GM19328 (cell line): ENCODE measurements around the gene RASL10A.

ENCODE experiments used
- ATAC-seq: cut with Tn5 transposase; IDR thresholded peaks from one replicate; pipeline ENCODE4 v1.9.1; 2021; ENCODE audit warnings: mild to moderate bottlenecking, moderate library complexity; ENCODE audit not compliant: unreplicated experiment

Gene RASL10A

GRCh38 chr22:29339381-29340235 lies 24.1 kb upstream of the RASL10A start:
- ATAC-seq, result no peak

DNA sequence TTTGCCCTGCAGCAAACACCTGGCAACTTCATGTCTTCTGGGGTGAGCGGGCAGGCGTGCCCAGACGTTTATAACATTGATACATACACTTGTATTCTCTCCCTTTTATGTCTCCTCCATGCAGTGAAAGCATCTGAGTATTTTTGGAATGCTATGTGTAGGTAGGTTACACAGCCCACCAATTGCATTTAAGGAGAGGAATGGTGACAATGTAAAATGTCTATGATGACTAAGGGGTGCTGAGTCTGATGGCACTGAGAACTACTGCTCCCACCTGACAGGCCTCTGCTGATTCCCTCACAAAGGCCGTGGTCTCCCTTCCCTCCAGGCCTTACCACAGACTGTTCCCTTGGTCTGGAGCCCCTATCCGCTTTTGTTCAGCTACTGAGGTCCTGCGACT lies 22.9 kb upstream of the RASL10A start:
- no peak for ATAC-seq

DNA sequence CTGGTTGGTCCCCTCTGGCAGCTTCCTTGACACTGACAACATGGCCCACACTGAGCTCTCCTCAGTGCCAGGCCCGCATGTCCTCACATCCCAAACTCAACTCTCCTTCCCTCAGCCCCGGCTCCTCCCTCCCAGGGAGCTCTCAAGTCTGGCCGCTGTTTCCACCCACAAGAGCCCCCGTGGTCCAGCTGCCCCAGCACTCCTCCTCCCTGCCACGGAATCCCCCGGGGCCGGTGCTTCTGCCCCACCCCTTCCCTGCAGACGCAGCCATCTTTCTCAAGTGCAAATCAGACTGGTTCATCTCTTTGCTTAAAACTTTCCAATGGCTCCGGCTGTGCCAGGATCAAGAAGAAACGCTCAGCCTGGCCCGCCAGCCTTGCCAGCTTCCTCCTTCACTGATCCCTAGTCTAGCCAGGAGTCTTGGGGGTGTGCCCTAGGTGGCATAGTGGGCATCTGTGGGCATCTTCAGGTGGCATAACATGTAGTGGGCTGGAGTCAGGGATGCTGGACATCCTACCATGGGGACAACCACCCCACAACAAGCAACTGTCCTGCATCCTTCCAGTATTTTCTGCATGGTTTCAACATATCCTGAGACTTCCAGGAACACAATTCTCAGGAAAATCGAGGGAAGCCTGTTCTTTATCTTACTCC lies 22.3 kb upstream of the RASL10A start:
- no peak for ATAC-seq

DNA sequence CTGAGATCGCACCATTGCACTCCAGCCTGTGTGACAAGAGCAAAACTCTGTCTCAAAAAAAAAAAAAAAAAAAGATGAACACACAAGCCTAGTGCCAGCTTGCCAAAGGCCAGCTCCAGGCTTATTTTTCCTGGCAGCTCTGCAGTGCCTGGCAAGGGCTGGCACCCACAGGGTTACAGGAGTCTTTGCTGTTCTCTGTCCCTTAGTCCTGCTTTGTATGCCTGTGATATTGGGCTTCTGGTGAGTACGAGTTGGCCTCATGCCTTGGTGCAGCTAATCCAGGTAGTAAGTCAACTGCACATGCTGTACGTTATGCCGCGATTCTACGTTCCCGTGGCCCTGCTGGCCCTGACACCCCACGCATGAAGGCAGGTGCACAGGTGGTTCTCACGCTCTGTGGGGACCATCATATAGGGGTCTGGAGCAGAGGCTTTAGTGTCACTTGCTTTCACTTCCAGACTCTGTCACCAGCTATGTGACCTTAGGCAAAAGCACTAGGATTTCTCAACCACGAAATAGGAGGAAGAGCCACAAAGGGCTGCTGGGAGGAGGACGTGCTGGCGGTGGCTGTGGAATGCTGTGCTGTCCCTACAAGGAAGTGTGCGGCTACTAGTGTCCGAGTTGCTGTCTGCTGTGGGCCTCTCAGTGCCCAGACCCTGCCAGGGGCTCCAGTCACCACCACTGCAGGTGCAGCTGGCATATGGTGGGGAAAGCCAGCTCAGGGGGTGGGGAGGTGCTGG lies 21.4 kb upstream of the RASL10A start:
- no peak for ATAC-seq

DNA sequence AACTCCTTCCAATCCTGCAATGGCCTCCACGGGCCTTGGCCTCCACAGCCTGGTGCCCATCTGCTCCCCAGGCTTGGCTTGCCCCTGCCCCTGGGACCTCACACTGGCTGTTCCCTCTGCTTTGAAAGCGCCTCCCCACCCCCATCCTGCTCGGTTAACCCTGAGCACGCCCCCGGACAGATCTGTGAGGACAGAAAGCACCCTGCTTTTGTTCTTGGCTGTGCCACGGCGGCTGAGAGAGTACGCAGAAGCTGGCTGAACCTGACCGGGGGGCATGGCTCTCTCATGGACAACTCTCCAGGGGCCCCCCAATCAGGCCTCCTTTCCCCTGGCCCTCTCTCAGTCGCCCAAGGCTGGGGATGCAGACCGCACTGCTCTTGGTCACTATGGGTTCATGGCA lies 20.2 kb upstream of the RASL10A start:
- no peak for ATAC-seq

DNA sequence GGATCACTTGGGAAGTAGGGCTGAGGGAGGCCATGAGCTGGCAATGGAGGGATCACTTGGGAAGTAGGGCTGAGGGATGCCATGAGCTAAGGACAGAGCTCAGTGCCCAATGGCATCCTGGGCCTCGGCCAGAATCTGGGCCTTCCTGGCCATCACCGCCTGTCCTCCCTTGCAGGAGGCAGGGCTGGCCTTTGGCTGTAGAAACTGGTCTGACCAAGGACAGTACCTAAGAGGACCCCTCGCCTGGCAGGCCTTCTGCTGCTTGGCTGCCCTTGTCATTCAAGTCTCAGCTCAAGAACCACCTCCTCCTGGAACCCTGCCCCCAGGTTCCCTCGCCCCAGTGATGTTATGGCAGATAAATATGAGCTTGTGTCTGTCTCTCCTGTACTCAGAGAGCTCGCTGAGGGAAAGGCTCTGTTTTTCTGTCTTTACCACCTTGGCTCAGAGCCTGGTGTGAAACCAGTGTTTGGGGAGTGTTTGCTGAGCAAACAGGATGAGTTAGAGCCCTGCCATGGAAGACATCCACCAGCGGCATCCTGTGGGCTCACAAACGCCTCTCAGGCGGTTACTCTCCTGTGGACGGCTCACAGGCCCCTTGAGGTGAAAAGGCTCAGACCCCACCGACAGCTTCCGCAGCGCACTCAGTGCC lies 19.3 kb upstream of the RASL10A start:
- no peak for ATAC-seq

GRCh38 chr22:29334148-29334547 lies 18.7 kb upstream of the RASL10A start:
- no peak for ATAC-seq

- no peak for ATAC-seq
Measured at GRCh38 chr22:29332886-29333496, 17.5 kb upstream of the RASL10A start.

- no peak for ATAC-seq
Measured at GRCh38 chr22:29331658-29332300, 16.3 kb upstream of the RASL10A start.

GRCh38 chr22:29331213-29331612 lies 15.7 kb upstream of the RASL10A start:
- no peak for ATAC-seq

GRCh38 chr22:29330753-29331152 lies 15.3 kb upstream of the RASL10A start:
- ATAC-seq, result no peak

- ATAC-seq, result no peak
Measured at GRCh38 chr22:29330291-29330690, 14.8 kb upstream of the RASL10A start.

DNA sequence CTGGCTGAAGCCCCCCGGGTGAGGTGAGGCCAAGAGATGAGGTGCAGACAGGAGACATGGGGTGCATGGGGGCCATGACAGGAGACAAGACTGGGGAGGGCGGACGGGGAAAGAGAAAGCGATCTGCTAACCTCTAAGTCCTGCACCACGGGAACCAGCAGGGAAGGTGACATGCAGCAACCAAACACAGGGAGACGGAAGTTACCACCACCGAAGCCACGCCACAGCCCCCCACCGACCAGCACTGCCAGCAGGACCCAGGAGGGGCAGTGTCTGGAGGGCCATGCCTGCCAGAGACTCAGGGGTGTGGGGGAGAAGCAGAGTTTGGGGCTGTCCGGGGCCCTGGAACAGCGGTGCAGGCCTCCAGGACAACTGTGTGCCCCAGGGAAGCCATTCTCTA lies 14.1 kb upstream of the RASL10A start:
- ATAC-seq, result no peak

DNA sequence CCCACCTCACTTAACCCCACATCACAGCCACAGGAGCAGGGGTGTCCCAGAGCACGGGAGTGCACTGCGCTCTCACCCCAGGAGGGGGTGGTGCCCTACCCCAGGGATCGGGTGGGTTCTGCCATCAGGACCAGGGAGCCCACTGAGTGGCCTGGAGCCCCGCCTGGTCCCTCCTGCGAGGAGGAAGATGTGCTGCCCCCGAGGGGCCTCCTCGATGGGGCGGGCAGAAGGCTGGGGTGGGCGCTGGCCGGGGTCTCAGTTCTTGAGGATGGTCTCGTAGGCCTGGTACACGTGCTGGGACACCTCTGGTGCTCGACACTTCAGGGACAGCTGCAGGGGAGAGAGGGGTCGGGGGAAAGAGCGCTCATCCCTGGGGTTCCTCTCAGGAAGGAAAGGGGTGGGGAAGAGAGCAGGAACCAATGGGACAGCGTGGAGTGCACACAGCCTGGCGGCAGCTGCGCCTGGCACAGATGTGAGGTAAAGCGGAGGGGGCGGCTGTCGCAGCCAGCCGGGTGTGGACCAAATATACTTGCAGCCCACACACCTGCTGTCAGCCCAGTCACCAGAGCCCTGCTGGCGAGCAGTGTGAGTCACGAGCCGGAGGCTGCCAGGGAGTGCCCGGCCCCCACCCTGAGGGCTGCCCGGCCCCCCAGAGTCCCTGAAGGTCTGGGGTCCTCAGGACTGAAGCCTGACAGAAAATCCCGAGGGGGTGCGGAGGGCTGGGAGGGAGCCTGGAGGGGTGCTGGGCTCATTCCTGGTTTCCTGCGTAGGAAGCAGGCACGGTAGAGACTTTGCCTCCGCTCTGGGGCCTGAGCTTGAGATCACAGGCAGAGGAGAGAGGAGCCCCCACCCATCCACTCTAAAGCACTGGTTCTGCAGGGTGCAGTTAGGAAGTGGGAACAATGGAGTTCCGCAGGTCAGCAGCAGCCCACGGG lies 13.3 kb upstream of the RASL10A start:
- ATAC-seq, result no peak

DNA sequence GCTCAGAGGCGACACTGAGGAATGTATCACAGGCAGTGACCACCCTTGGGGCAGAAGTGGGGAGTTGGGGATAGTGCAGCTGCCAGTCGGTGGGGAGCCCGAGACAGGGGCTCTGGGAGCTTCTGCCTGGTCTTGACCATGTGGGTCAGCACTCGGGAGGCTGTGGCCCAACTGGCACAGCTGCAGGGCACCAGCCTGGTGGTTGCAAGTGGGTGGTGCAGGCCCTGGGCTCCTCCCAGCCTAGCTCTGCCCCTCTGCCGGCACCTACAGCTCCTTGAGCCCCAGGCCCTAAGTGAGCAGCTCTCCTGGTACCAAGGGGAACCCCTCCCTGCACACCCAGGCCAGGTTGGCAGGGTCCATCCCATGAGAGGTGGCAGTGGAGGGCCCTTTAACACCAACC lies 12.6 kb upstream of the RASL10A start:
- no peak for ATAC-seq

GRCh38 chr22:29327089-29327764 lies 11.7 kb upstream of the RASL10A start:
- ATAC-seq, result no peak

DNA sequence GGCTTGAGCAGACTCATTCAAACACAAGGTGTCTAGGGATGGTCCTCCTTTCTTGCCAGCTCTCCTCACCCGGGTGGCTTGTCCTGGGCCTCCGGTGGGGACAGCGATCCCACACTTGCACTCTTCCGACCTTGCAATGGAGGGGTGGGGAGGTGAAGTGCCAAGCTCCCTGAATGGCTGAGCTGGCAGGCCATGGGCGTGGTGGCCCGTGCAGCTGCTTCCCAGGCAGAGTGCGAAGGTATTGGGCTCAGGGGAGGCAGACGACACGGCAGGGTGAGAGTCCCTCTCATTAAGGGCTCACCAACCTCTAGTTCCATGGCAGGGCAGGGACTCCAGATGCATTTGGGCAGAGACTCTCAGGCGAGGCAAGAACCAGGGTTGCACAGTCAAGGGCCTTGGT lies 11.0 kb upstream of the RASL10A start:
- no peak for ATAC-seq

GRCh38 chr22:29325785-29326315 lies 10.4 kb upstream of the RASL10A start:
- ATAC-seq, result no peak
